GM18505 (cell line): ENCODE data around the gene CAMTA1.

Experiments
- ATAC-seq: cut with Tn5 transposase; IDR thresholded peaks from one replicate; pipeline ENCODE4 v1.9.1; 2021; ENCODE audit not compliant: unreplicated experiment
- POLR2A ChIP-seq: IDR thresholded peaks from 4 replicates; pipeline ENCODE4 v1.6.1; 2011; ENCODE audit warnings: borderline replicate concordance; ENCODE audit not compliant: insufficient read depth, insufficient read length; ENCODE audit errors: extremely low read depth

The CAMTA1 gene

DNA sequence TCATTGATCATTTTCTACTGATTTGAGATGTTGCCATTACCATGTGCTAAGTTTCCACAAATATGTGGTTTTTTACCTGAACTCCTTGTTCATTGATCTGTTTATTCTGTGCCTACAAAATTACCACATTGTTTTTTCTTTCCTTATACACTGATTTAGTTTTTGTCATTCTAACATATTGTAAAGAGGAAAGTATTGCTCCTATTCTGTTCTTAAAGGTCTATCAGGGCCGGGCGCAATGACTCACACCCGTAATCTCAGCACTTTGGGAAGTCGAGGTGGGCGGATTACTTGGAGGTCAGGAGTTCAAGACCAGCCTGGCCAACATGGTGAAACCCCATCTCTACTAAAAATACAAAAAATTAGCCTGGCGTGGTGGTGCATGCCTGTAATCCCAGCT is 75.1 kb downstream of the CAMTA1 start:
- ATAC-seq, result no peak
- no peak for TF ChIP-seq POLR2A

DNA sequence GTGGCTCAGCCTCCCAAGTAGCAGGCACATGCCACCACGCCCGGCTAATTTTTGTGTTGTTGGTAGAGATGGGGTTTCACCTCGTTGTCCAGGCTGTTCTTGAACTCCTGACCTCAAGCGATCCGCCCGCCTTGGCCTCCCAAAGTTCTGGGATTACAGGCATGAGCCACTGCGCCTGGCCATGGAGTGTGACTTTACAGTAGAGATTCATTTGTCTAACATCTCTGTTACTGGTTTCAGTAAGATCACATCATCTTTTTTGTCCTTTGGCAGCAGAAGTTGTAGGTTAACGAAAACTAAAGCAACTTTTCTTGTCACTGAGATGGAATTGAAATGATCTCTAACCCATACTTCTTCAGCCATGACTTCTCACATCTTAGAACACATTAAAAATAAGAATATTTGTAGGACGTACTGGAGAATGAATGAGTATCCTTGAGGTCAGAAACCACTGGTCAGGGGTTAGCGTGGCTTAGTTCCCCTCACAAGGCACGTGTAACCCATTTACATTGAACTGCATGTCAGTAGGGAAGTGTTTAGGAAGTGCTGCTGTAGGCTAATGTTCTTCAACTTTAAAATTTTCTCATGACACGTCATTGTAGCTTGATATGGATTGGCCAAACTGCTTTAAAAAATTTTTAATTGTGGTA is 75.9 kb downstream of the CAMTA1 start:
- TF ChIP-seq POLR2A, result no peak
- no peak for ATAC-seq

DNA sequence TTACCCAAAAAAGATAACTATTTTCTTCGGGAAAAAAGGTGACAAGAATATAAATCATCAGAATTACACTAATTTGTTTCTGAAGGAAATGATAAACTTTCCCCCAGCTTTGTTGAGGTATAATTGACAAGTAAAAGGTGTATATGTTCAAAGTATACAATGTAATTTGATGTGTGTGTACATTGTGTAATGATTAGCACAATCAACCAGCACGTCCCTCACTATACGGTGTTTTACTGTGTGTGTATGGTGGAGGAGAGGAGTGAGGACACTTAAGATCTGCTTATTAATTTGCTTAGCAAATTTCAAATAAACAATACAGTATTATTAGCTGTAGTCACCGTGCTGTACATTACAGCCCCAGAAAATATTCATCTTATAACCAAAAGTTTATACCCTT is 77.7 kb downstream of the CAMTA1 start:
- no peak for ATAC-seq
- no peak for TF ChIP-seq POLR2A

DNA sequence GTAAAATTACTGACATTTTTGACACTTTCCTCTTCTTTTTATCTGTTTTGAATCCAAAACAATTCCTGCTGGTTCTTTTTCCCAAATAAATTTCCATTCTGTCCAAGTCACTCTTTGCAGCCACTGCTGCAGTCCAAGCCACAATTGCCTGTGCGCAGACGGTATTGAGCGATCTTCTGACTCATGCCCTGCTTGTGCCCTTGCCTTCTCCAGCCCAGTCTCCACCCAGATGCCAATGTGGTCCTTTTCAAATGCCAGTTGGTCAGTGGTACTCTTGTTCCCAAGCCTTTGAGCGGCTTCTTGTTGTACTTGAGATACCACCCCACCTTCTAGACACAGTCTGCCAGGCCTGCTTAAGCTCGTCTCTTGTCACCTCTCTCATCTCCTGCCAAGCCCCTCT is 78.9 kb downstream of the CAMTA1 start:
- no peak for TF ChIP-seq POLR2A
- no peak for ATAC-seq

DNA sequence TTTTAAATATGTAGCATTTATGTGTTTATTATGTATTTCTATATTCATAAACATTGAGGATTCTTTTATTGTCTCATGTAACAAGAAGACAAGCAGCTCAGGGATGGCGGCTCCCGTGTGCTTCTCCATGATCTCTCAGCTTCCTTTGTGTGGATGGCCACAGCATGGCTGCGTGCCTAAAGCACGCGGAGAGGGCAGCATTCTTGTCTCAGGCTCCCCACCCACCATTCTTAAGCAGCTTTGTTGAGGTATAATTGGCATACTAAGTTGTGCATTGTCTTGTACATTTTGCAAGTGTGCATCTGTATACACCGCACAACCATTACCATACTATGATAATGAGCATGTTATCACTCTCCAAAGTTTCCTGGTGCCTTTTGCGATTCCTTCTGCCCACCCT is 81.6 kb downstream of the CAMTA1 start:
- no peak for TF ChIP-seq POLR2A
- ATAC-seq, result no peak

DNA sequence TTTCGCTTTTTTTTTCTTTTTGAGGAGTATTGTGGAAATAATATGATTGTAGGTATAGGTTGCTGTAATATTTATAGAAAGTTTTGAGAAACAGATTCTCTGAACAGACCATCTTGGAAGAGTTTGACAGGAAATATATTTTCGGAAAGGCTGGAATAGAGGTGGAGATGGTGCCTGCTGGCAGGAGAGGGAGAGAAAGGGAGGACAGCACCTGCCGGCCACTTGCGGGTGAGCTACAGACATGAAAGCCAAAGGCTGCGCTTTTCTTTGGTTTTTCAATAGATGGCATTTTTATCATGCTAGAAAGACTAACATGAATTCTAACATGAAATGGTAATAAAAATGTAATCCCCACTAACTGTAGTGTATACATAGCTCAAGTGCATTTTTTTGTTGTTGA is 82.1 kb downstream of the CAMTA1 start:
- no peak for ATAC-seq
- TF ChIP-seq POLR2A, result no peak

DNA sequence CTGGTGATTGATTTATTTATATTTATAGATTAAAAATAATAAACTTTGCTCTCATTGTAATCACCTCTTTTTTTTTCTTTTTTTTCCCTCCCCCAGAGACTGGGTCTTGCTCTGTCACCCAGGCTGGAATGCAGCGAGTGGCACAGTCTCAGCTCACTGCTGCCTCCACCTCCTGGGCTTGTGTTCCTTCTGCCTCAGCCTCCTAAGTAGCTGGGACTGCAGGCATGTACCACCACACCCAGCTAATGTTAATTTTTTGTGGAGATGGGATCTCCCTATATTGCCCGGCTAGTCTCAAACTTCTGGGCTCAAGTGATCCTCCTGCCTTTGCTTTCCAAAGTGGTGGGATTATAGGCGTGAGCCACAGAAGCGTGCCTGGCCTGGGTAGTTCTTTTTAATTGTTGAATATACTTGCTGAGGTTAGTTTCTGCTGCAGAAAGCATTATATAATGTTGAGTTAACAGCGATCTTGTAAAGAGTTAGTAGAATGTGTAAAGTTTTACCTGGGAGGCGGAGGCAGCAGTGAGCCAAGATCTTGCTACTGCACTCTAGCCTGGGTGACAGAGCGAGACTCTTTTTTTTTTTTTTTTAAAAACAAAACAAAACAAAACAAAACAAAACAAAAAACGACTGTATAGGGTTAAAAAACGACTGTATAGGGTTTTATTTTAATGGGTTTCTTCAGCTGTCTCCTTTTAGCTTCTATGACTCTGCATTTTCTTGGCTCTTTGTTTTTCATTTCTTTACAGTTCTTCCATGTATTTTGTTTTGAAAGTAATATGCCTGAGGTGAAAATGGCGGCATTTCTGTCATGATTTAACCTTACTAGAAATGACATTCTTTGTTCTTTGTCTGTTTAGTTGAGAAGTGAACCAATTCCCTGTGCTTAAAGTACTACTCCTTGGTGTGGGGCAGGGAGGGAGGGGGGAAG is 82.7 kb downstream of the CAMTA1 start:
- no peak for TF ChIP-seq POLR2A
- ATAC-seq, result no peak

DNA sequence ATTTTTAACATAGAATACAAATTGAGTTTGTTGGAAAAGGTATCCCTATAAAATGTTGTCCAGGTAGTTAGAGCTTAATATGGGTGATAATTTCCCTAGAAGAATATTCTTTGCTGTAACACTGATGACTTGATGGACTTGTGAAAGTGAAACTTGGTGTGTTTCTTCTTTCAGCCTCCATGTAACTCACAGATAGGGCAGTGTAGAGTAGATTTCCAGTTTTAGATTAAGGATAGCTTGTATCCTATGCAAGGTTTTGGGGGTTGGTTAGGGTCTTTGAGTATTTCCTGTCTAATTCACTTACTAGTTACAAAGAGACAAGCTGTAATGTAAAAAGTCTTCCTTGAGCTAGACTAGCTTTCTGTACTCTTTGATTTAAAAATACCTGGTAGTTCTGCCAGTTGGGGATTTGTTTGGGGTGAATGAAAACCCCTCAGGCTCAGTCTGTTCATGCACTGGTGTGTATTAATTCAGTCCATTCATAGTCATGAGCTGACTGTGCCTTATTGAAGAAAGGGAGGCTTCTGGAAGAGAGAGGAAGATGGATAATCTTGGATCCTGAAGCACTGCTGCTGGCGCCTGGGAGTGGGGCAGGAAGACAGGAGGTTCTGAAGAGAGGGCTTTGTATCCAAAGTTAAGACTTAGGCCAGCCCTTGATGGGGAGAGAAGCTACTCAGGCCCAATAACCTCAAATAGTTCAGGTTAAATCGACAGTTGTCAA is 83.6 kb downstream of the CAMTA1 start:
- TF ChIP-seq POLR2A, result no peak
- no peak for ATAC-seq

DNA sequence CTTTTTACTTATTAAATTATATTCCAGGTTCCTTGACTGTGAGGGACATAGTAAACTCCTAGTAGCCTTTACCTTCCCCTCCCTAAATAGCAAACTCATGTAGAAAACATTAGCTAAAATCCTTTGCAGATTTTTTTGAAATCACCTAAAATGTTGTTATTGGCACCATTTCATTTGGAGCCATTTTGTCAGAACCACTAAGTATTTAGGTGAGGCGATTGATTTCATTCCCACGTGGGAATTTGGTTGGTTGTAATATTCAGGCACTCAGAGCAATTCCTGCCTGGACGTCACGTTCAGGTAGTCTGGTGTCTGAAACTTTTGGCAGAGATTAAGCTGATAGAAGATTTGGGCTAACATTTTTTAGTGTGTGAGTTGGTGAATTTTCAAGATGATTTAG is 84.3 kb downstream of the CAMTA1 start:
- TF ChIP-seq POLR2A, result no peak
- no peak for ATAC-seq

DNA sequence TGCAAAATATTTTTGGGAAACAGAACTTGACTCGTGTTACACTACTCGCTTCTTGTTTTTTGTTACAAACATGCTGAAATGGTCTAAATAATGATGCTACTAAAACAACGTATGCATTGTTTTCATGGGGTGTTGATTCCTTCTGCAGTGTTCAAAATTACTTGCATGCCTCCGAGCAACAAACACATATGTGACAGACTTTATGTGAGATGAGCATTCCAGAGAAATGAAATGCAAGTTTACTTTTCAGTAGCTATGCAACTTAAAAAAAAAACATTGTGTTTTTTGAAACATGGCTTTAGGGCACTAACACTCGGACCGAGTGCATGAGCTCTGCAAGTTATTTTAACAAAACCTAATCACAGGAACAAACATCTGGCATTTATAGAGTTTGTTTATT is 84.8 kb downstream of the CAMTA1 start:
- TF ChIP-seq POLR2A, result no peak
- no peak for ATAC-seq

DNA sequence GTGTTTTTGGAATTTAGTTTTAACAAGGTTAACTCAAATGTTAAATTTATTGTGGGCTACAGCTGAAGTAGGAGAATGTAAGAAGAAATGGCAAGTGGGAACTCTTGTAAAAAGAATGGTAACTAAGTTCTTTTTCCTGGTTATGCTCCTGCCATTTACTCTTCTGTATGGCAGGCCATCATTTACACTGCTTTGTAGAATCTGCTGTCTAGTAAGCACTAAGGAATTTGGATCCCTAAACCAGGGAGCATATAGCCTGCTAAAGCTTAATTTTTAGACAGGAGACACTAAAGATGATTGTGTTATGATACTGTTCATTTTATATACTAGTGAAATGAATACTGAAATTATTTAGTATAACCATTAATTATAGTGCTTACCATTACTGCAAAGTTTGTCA is 85.3 kb downstream of the CAMTA1 start:
- ATAC-seq, result no peak

DNA sequence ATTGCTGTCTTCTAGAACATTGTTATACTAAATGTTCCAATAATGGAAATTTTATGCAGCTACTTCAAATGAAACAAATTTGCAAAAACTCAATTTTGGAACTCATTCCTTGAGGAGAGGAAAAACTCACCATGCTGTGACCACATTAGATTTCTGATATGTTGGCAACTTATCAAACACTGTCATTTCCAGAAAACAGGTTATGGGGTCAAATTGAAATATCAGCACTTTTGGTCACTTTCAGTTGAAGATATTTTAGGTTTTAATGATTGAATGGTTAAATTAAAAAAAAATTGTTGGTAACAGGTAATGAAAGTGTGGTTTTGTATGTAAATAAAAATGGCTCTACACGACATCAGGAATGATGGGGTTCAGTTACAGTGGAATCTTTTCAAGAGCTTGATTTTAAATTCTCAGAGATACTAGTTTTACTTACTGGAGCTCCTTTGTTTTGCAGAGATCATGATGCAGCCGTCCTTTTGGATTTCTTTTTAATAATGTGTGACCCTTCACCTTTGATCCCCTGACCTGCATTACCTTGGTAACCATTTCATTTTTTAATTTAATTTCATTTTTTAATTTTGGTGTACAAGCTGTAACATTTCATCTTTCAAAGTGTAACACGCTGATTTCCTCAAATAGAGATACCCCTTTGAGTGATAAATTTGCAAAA is 86.2 kb downstream of the CAMTA1 start:
- TF ChIP-seq POLR2A, result no peak
- ATAC-seq, result no peak

More for the DNA sequence above, 85.3 kb downstream of the CAMTA1 start:
- TF ChIP-seq POLR2A, result no peak
